RWPE1 (cell line): ENCODE data around the gene CIDEC.

Experiments
- CTCF ChIA-PET: fragments of 350-600 bp; sonication (Branson Sonifier 250); formaldehyde crosslinking; extraction: SDS; loops from one replicate; lab custom pipeline; 2021; lab: Yijun Ruan, JAX
- POLR2A ChIA-PET: fragments of 400-600 bp; formaldehyde crosslinking; extraction: SDS; loops from one replicate; lab custom pipeline; 2020; ENCODE audit warnings: antibody characterized with exemption; ENCODE audit not compliant: low non-redundant PET; lab: Yijun Ruan, JAX
- DNase-seq: peaks from one replicate; pipeline ENCODE4 v3.0.0; 2012; ENCODE audit warnings: low spot score
- H3K27ac ChIP-seq: fragments of 450-650 bp; 2 replicates; pipeline ENCODE4 v1.5.1; 2017
- CTCF ChIP-seq: fragments of 450-650 bp; conservative IDR thresholded peaks from 2 replicates; pipeline ENCODE4 v1.5.1; 2017; ENCODE audit warnings: low read depth, mild to moderate bottlenecking

The CIDEC gene

GRCh38 chr3:9893739-9894138, 13.7 kb upstream of the CIDEC start:
- DNase-seq = no peak
- POLR2A ChIA-PET = no interaction called here
- CTCF ChIA-PET = interaction anchor here (0.5 to 0.6 kb wide), 2 partner anchors 11 to 178 kb away, joined by 5 to 6 read pairs; no protein-coding TSS in a partner anchor
- no peak overlapping the region for H3K27ac ChIP-seq
- TF ChIP-seq CTCF = no peak

DNA sequence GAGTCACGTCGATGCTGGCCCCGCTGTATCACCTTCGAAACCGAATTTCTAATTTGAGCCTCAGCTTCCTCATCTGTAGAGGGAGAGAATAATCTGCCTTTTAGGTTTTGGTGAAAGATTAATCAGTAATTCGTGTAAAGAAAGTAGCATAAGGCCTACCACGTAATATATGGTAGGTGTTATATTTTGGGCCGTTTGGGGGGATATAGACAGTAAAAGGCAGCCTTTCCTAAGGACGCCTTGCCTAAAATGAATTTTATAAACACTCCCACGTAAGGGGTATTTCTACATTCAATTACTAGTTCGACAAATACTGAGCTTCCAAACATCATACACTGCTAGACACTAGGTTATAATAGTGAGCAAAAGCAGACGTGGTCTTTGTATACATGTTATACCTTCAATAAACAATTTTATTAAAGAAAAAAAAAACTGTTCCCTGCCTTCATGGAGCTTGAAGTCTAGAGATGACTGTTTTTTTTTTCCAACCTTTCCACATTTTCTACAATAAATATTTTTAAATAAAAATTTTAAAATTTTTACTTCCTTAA, 11.1 kb upstream of the CIDEC start:
- H3K27ac ChIP-seq = peak overlapping the region; percentile 86
- ChIA-PET POLR2A (no interaction called here), CTCF (no interaction called here)
- no peak for TF ChIP-seq CTCF
- DNase-seq = no peak

GRCh38 chr3:9890249-9891071, 10.4 kb upstream of the CIDEC start, which contains the start of gene JAGN1:
Gene JAGN1 (plus strand): TSS chr3:9890610. CDS start chr3:9890723, 113 bp downstream.
- CTCF ChIA-PET = interaction anchor here (0.6 kb wide), 1 partner anchor 43 kb away, joined by 3 read pairs; the partner anchor contains the start of gene CRELD1
- TF ChIP-seq CTCF = no peak
- peak; percentile 84 for DNase-seq
- peak within 1 kb of the TSS; percentile 86 for H3K27ac ChIP-seq
- POLR2A ChIA-PET = no interaction called here

DNA sequence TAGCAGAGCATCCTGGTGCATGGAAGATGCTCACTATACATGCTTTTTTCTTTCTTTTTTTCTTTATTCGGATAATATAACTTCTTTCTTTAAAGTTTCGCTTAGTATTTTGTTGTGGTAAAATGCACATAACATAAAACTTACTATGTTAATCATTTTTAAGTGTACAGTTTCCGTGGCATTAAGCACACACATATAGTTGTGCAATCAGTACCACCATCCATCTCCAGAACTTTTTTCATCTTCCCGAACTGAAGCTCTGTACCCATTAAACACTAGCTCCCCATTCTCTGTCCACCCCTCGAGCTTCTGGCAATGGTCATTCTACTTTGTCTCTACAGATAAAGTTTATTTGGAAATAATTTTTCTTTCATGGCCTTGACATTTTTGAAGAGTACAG, 9.4 kb upstream of the CIDEC start:
- no peak for TF ChIP-seq CTCF
- CTCF ChIA-PET = no interaction called here
- H3K27ac ChIP-seq = peak overlapping the region; percentile 48; the same call in 1 of the 2 replicates
- POLR2A ChIA-PET = no interaction called here
- no peak for DNase-seq

DNA sequence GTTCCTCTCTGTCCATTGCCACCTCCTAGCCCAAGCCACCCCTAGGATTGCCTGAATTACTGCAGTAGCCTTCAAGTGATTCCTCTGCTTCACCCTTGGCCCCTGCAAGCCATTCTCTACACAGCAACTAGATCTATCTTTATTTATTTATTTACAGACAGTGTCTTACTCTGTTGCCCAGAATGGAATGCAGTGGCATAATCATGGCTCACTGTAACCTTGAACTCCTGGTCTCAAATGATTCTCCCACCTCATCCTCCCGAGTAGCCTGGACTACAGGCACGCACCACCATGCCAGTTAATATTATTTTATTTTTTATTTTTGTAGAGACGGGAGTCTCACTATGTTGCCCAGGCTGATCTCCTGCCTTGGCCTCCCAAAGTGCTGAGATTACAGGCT, 8.5 kb upstream of the CIDEC start:
- DNase-seq = no peak
- H3K27ac ChIP-seq = peak overlapping the region; percentile 27; the same call in 1 of the 2 replicates
- ChIA-PET CTCF (no interaction called here), POLR2A (no interaction called here)
- no peak for TF ChIP-seq CTCF

GRCh38 chr3:9887480-9887879, 7.4 kb upstream of the CIDEC start:
- POLR2A ChIA-PET = no interaction called here
- CTCF ChIA-PET = no interaction called here
- no peak for TF ChIP-seq CTCF
- no peak for DNase-seq
- peak overlapping the region; percentile 27; the same call in 1 of the 2 replicates for H3K27ac ChIP-seq
